Lower leg skin (tissue), 3 donors: ENCODE data around the gene STPG2.

Experiments used
- CTCF ChIP-seq, 3 donors: fragments of 450-650 bp; IDR thresholded peaks; one replicate each; pipeline ENCODE4 v1.5.1; 2016; ENCODE audit warnings: antibody characterized with exemption in 3 of 3, mild to moderate bottlenecking in 3 of 3, moderate library complexity in 2 of 3
- POLR2A ChIP-seq, 2 donors: fragments of 450-650 bp; IDR thresholded peaks; one replicate each; pipeline ENCODE4 v1.6.1; 2016 to 2017; ENCODE audit warnings: antibody characterized with exemption in 2 of 2, mild to moderate bottlenecking in 1 of 2, moderate library complexity in 1 of 2

- TF ChIP-seq CTCF (IDR thresholded peaks at IDR 0.05) (no peak), POLR2A (IDR thresholded peaks at IDR 0.05) (no peak)
Measured at GRCh38 chr4:97589481-97590196, 553.6 kb downstream of the STPG2 start.
